Tibial nerve (tissue), 4 donors: Measurements from ENCODE around the gene MYH7B.

ENCODE experiments used
- CTCF ChIP-seq, 5 experiments: fragments of 200-600 bp in 3 of 5; fragments of 450-650 bp in 2 of 5; sonication (generic) in 3 of 5; IDR thresholded peaks; one replicate each; pipeline ENCODE4 v1.5.1; 2016 to 2019; ENCODE audit warnings: antibody characterized with exemption in 5 of 5, mild to moderate bottlenecking in 3 of 5, moderate library complexity in 2 of 5
- EP300 ChIP-seq, 2 donors: sonication (generic); formaldehyde crosslinking; IDR thresholded peaks; one replicate each; pipeline ENCODE4 v1.6.1; 2017; ENCODE audit warnings: antibody characterized with exemption in 2 of 2, mild to moderate bottlenecking in 1 of 2
- POLR2A ChIP-seq, 2 donors: fragments of 450-650 bp; IDR thresholded peaks; one replicate each; pipeline ENCODE4 v1.6.1; 2017; ENCODE audit warnings: antibody characterized with exemption in 2 of 2, mild to moderate bottlenecking in 2 of 2, moderate library complexity in 2 of 2

- TF ChIP-seq CTCF (IDR thresholded peaks at IDR 0.05) = no peak
- TF ChIP-seq EP300 (IDR thresholded peaks at IDR 0.05) = no peak
- TF ChIP-seq POLR2A (IDR thresholded peaks at IDR 0.05) = no peak
Observed at GRCh38 chr20:34978092-34978744, 22.6 kb downstream of the MYH7B start.
